ENCODE measurements around the gene NOB1.
"Not testable (repeated sequence)": the region's sequence is repeated elsewhere in the genome, so short reads cannot be mapped to it uniquely, and the experiment has no call there.

Gene NOB1

DNA sequence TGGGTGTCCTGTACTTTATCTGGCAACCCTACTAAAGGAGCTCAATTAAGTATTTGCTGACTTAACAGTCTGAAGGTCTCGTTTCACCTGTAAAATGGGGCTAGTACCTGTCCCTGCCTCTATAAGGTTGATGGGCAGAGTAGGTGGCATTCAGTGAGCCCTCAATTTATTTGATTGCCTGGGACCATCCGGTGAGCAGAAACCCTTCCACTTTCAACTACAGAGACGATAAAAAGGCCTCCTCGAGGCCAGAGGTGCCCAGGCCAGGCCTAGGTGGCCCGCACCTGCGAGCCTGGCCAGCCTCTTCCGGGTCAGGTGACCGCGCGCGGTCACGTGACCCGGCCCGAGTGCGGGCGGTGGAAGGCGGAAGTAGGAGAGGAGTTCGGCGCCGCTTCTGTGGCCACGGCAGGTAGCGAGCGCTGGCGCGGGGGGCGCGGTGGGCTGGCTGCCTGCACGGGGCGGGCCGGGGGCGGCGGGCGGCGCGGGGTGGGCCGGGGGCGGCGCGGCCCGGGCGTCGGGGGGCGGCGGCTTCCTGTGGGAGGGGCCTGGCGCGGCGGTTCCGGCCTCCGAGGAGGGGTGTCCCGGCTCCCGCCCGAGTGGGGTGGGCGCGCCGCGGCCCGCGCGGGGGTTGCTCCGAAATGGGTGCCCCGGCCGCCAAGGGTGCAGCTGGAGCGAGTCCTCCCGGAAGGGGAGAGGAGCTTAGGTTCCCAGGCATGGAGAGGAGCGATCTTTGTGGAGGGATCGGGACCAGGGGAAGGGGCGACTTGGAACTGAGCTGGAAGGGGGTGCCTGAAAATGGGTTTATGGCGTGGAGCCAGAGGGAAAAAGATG, 7.5 kb upstream of the NOB1 start, which contains the start of gene WWP2:
TSS of gene WWP2 (plus strand) at position 350 of the 831 bp plus-strand sequence. CDS start 24,679 bp downstream, outside the sequence.
- peak; percentile 30 to 63 (median 52) for DNase-seq (ENCODE audit: low read depth in 3 of 3, low spot score in 1 of 3)

DNA sequence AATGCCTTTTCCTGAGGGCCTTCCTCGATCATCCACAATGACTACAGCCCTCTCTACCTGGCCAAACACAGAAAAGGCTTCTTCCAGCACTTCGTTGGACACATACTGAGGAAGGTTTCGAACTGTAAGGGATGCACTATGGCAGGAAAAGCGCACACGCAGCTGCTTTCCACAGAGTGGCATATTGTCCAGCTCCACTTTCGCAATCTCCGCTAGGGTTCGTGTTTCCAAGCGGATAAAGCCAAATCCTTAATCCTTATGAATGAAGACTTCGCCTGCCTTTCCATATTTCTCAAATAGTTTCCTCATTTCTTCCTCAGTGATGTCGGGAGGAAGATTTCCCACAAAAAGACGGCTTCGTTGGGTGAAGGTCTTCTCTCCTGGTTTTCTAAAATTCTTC, 2.6 kb upstream of the NOB1 start:
- not testable (repeated sequence) for DNase-seq (ENCODE audit: low read depth in 3 of 3, low spot score in 1 of 3)

DNA sequence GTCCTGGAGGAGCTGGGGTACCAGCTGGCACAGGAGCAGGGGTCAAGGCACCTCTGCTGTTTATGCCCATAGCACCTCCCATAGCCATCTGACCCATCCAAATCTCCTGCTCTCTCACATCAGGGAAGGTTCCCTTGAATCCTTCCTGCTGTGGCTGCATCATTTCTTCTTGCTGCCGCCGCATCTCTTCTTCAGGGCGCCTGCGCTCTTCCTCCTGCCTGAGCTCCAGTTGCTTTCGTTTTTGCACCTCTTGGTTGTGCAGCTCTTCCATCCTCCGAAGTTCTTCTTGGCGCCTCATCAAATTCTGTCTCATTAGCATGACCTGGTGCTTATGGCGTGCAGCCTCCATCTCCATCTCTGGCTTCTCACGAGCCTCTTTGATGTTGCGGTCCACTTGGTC, 2.0 kb upstream of the NOB1 start:
- DNase-seq (ENCODE audit: low read depth in 3 of 3, low spot score in 1 of 3): no peak

DNA sequence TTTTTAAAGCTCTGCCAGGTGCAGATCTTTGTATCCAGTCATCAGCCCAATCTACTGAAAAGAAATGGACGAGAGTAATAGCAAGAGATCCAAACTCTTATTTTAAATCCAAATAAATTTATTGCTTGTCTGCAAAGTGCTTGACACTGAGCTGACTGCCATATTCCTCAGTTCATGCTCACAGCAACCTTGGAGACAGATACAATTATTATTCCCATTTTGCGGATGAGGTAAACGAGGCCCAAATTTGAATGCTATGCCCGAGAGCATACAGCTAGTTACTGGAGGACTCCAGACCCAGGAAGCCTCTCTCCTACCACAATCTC, 620 bp downstream of the NOB1 start:
- DNase-seq (ENCODE audit: low read depth in 3 of 3, low spot score in 1 of 3): no peak

DNA sequence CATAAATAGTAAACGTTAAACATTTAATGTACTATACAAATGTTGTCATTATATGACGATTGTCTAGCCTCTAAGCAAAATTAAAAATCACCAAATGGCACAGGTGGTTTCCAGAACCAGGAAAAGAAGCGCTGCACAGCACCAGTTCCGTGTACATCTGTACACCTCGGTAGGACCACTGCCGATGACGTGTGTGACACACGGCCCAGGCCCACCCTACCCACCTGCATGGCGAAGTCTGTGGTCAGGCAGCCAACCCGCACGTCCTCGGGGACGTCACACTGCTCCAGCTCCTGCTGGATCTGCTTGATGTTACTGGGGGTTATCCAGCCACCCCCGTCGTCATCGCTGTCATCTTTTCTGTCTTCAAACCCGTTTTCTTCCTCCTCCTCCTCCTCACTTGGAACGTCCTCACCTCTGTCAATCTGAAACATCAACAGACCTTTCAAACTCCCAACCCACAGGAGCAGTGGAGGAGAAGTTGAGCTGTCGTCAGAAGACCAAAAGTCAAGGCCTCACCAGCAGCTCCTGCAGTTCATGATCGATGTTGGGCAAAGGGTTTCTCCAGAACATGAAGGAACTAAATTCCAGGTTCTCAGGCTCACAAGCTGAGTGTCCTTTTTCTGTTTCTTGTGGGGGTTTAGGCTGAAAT, 5.9 kb downstream of the NOB1 start:
- DNase-seq (ENCODE audit: low read depth in 3 of 3, low spot score in 1 of 3): no peak

DNA sequence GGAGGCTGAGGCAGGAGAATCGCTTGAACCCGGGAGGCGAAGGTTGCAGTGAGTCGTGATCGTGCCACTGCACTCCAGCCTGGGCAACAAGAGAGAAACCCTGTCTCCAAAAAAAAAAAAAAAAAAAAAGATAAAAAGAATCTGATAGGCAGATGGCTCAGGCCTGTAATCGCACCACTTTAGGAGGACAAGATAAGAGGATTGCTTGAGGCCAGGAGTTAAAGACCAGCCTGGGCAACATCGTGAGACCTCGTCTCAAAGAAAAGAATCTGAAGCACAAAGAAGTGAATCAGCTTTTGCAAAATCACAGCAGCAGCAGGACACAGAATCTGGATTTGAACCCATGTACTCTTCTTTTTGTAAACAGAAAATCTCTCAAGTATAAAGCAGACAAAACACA, 7.6 kb downstream of the NOB1 start:
- DNase-seq (ENCODE audit: low read depth in 3 of 3, low spot score in 1 of 3): no peak

DNA sequence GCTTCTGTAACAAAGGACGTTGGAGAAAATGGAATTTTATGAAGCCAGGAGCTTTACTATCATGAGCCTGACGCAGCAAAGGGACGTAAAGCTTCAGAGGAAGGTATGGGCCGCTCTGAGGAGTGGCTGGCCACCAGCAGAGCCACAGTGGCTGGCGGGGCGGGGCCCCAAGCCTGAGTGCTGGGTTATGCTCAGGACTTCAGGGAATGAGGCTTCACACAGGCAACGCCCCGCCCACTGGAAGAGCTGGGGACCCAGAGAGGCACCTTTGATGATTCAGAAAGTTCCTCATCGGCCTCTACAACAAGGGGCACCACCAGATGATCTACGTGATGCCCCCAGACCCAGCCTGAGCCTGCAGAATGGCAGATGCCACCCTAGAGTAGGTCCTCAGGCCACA, 8.8 kb downstream of the NOB1 start:
- no peak for DNase-seq (ENCODE audit: low read depth in 3 of 3, low spot score in 1 of 3)

DNA sequence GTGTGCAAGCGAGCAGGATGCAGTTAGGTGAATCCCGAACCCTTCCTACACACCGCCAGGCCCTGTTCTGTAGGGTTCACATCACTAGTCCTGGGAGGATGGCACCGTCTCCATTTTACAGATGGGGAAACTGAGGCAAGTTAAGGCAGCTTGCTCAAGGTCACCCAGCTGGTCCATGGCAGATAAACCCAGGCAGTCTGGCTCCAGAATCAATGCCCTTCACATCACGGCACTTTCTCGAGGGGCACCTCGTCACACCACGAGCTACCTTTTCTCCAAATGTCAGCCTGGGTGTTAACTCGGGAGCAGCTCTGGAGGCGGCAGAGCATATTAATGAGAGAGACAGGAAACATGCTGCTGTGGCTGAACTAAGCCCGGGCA, 9.5 kb downstream of the NOB1 start:
- DNase-seq (ENCODE audit: low read depth in 3 of 3, low spot score in 1 of 3): no peak

DNA sequence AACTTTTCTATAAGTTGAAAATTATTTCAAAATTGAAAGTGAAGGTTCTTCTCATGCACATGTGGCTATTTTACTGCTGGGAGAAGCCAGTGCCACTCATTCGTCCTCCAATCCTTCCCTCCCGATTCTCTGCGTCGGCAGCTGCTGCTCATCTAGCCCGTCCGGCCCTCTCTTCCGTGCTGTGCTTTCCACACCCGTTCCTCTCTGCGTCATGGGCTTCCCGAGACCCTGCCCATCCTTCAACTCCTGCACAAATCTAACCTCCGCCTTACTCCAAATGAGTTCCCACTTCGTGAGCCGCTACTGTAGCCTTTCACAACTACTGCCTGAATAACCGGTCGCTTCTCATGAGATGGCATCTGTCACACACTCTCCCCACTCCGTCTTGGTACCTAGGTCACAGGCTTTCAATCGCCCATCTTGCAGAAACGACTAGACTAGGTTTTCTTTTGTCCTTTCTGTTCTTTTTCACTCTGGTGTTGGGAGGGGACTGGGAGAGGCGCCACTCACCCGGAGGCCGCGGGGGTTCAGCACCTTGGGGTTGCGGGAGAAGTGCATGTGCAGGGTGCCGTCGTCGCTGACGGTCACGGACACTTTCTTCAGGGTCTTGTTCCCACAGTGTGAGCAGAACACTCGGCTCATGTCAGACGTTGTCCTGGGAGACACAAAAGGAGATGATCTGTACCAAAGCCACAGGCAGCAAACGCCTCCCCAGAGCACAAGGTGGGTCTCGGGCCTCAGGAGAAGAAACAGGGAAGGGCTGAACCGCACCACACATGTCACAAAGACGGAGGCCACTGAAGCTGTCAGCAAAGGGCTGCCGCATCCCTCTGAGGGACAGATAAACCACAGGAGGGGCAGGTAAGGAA, 10.1 kb downstream of the NOB1 start:
- DNase-seq (ENCODE audit: low read depth in 3 of 3, low spot score in 1 of 3): no peak

DNA sequence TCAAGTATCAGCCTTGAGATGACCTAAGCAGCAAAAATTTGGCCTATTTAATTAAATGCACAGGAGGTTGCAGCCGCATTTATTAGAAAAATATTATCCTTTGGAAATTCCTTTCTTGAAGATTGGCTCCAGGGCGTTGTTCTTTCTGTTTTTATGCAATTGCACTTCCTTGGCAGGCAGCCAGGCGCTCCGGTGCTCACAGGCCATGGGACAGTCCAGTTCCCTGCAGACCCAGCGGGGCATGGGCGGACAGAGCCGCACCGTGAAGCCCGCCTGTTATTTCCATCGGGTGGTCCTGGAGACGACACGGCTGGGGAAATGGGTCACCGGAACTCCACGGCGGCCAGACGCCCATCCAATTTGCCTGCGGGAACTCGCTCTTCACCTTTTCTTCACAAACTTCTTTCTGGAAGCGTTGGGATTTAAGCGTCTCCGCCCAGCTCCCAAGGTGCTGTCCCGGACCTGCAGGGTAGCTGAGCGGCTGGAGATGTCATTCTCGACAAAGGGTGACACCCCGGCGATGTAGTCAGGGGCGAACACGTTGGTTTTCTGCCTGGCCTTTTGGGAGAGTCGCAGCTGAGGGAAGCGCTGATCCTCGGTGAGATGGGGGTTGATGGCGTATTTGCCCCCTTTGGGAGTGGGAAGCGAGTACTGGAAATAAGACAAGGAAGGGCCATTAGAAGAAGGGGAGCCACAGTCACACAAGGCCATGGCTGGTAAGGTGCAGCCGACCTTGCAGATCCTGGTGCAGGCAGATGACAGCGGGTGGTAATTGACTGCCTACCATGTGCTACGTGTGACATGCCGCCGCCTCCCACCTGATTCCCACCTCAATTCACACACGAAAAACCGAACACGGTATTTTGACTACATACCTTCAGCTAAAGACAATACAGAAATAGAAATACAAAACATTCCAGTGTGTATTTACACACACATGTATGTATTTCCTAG, 12.5 kb downstream of the NOB1 start:
- DNase-seq (ENCODE audit: low read depth in 3 of 3, low spot score in 1 of 3): no peak

DNA sequence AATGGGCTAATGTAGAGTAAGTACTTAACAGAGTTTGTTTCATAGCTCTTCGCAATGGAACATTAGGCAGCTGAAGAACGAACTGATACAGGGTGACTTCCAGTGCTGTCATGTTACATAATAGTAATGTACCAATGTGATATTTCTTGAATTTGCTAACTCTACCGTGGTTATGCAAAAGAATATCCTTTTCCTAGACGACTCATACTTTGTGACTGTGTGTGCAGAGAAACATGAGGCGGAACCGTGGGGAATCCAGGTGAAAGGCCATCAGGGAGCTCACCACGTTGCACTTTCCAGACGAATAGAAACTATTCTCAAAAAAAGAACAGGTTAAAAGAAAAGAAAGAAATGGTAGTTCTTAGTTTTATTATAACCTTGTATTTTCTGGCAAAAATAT, 13.2 kb downstream of the NOB1 start:
- DNase-seq (ENCODE audit: low read depth in 3 of 3, low spot score in 1 of 3): no peak

DNA sequence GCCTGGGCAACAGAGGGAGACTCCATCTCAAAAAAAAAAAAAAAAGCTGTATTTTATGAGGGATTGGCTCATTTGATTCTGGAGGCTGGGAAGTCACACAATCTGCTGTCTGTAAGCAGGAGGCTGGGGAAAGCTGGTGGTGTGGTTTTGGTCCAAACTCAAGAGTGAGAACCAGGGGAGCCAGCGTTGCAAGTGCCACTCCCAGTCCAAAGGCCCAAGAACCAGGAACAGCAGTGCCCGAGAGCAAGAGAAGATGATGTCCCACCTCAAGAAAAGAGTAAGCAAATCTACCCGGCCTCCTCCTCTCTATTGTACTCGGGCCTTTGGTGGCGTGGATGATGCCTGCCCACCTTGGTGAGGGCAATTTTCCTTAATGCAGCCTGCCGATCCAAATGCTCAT, 22.6 kb downstream of the NOB1 start:
- DNase-seq (ENCODE audit: low read depth in 3 of 3, low spot score in 1 of 3): no peak

DNA sequence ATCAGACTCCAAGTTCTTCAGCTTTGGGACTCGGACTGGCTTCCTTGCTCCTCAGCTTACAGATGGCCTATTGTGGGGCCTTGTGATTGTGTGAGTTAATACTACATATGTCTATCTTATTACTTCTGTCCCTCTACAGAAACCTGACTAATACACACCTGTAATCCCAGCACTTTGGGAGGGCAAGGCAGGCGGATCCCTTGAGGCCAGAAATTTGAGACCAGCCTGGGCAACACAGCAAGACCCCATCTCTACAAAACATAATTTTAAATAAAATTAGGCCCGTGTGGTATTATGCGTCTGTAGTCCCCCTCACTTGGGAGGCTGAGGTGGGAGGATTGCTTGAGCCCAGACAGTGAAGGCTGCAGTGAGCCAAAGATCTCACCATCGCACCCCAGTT, 23.4 kb downstream of the NOB1 start:
- DNase-seq (ENCODE audit: low read depth in 3 of 3, low spot score in 1 of 3): not testable (repeated sequence)

DNA sequence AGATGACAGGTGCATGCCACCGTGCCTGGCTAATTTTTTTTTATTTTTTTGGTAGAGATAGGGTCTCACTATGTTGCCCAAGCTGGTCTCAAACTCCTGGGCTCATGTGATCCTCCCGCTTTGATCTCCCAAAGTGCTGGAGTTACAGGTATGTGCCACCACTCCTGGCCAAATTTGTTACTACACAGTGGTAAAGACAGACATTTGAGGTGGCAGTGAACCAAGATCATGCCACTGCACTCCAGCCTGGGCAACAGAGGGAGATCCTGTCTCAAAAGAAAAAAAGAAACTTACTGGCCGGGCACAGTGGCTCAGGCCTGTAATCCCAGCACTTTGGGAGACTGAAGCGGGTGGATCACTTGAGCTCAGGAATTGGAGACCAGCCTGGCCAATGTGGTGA, 25.7 kb downstream of the NOB1 start:
- not testable (repeated sequence) for DNase-seq (ENCODE audit: low read depth in 3 of 3, low spot score in 1 of 3)

DNA sequence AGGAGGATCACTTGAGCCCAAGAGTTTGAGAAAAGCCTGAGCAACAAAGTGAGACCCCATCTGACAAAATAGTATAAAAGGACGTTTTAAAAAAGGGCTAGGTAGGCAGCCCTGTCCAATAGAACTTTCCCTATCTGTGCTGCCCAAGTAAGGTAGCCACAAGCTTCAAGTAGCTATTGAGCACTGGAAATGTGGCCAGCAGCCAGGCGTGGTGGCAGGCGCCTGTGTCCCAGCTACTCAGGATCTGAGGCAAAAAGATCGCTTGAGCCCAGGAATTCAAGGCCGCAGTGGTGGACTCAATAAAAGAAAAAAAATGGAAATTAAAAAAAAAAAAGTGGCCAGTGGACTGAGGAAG, 26.8 kb downstream of the NOB1 start:
- no peak for DNase-seq (ENCODE audit: low read depth in 3 of 3, low spot score in 1 of 3)

DNA sequence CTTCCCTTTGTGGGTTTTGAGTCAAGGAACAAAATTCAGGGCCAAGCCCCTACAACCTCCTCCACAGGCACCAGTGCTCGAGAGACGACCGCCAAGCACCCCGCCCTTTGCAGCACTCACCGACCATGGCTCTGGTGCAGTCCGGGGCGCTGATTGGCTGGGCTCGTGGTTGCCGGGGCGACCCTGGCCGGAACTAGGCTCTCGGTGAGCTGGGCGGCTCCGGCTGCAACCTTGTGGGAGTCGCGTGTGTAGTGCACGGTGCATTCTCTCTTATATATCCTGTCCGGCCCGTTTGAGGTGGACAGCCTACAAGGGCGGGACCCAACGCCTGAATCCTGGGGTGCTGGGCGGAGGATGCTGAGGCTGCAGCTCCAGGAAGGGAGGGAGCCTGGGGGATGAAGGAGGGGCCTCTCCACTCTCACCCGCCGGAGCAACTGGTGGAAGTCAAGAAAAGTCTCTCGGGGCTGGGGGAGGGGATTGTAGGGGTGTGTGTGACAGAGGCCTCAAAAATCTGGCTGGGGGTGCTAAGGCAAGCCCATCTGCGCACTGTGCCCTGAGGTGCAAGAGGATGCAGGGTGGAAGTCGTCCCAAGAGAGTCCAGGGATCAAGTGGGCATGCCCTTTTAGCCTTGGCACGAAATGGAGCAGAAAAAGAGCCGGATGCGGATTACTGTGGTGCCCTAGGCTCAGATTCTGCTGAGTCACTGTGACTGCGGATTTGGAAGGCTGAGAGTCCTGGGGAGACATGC, 28.2 kb downstream of the NOB1 start, which contains the start of gene NQO1:
TSS of gene NQO1 (minus strand) at position 248 of the 748 bp plus-strand sequence. CDS start at position 127, 121 bp downstream.
- DNase-seq (ENCODE audit: low read depth in 3 of 3, low spot score in 1 of 3): peak; percentile 53 to 75 (median 69)

DNA sequence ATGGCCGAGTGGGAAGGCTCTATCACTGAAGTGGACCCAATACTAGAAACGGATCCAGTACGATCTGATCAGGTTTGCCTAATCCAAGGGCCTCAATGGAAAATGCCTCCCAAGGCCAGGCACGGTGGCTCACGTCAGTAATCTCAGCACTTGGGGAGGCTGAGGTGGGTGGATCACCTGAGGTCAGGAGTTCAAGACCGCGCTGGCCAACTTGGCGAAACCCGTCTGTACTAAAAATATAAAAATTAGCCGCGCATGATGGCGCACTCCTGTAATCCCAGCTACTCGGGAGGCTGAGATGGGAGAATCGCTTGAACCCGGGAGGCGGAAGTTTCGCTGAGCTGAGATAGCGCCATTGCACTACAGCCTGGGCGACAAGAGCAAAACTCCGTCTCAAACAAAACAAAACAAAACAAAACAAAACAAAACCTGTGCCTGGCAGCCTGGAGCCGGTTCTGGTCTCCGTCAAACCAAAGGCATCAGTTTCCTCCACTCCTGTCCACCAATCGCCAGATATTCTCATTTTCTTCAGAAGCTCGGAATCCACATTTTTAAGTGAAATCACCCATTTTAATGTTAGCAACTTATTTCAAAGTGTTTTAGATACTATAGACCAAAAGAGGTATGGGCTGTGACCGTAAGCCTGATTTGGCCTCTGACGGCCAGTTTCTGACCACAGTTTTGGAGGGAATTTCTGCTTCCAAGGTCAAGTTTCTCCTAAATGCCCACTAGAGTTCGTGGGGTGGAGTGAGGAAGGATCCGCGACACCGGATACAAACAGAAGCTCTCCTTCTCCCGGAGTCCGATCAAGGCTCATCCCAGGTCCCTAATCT, 29.0 kb downstream of the NOB1 start:
- no peak for DNase-seq (ENCODE audit: low read depth in 3 of 3, low spot score in 1 of 3)

DNA sequence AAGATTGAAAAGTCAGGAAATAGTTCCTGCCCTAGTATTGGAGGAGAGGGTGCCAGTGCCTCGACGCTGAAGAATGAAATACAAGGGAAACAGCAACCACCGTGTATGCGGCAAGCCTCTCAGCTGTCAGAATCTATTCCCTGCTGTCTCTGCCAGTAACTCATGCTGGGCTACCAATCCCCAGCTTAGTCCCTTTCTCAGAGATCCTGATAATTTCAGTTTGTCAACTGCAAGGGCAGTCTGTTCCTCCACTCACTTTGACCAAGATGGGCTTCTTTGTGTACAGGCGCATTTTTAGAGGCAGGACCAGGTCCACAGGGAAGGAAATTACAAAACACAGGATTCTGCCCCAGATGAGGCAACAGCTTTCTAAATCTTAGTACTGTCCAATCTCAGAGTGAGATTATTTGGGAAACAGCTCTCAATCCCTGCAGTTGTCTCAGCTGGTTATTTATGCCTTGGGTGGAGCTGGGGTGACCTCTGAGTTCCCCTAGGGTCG, 29.7 kb downstream of the NOB1 start:
- DNase-seq (ENCODE audit: low read depth in 3 of 3, low spot score in 1 of 3): no peak

DNA sequence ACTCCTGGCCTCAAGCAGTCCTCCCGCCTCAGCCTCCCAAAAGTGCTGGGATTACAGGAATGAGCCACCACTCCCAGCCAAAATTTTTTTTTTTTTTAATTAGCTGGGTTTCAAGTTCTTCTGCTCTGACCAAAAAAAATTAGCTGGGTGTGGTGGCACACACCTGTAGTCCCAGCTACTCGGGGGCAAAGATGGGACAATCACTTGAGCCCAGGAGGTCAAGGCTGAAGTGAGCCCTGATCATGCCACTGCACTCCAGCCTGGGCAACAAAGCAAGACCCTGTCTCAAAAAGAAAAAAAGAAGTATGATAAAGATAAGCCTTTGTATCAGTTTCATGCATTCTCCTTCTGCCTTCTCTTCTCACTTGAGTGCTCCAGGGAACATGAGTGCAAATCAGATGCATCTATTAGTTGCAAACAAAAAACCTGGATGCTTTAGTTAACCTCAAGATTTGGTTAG, 30.3 kb downstream of the NOB1 start:
- DNase-seq (ENCODE audit: low read depth in 3 of 3, low spot score in 1 of 3): no peak

All from stimulated activated CD4-positive, alpha-beta T cell treated with anti-CD3 and anti-CD28 coated beads, TNF-alpha, amount 100 ng/mL, for 1 hour (primary cell).